K562 (cell line): ENCODE results near the gene EPHA1. TPM values are rescaled to one million over a fixed set of nuclear protein-coding genes. Genes with fewer than 3 reads are reported as not detected.

ENCODE experiments used
- CBFA2T2 ChIP-seq: fragments of 450-650 bp; conservative IDR thresholded peaks from 2 replicates; pipeline ENCODE4 v1.6.1; 2017; ENCODE audit warnings: mild to moderate bottlenecking
- CEBPB ChIP-seq: fragments of 450-650 bp; IDR thresholded peaks from 2 replicates; pipeline ENCODE4 v1.6.1; 2016; ENCODE audit warnings: missing genetic modification characterization, missing compliant biosample characterization
- CHCHD3 ChIP-seq: fragments of 250-450 bp; sonication (Bioruptor Pico); IDR thresholded peaks from 2 replicates; pipeline ENCODE4 v2.1.2; 2022; ENCODE audit warnings: mild to moderate bottlenecking
- FIP1L1 ChIP-seq: fragments of 200-400 bp; formaldehyde crosslinking; IDR thresholded peaks from 2 replicates; pipeline ENCODE4 v1.6.1; 2018; ENCODE audit warnings: mild to moderate bottlenecking, low read depth, low read length; ENCODE audit not compliant: poor library complexity, severe bottlenecking
- LCOR ChIP-seq: sonication (generic); formaldehyde crosslinking; IDR thresholded peaks from 2 replicates; pipeline ENCODE4 v1.8.0; 2022; ENCODE audit warnings: mild to moderate bottlenecking, missing genetic modification reagents
- SIN3A ChIP-seq, 2 experiments: fragments of 150-350 bp in 1 of 2; IDR thresholded peaks; 2 replicates each; pipeline ENCODE4 v1.6.1; 2011 to 2016; ENCODE audit warnings: borderline replicate concordance in 2 of 2, low read depth in 2 of 2, low read length in 2 of 2, mild to moderate bottlenecking in 2 of 2, moderate library complexity in 2 of 2; ENCODE audit not compliant: control insufficient read depth in 1 of 2
- SMAD1 ChIP-seq: fragments of 150-350 bp; IDR thresholded peaks from 2 replicates; pipeline ENCODE4 v1.6.1; 2014; ENCODE audit warnings: low read length, low read depth; ENCODE audit not compliant: partially characterized antibody
- ZBTB1 ChIP-seq: sonication (generic); formaldehyde crosslinking; IDR thresholded peaks from 2 replicates; pipeline ENCODE4 v1.8.1; 2023; ENCODE audit warnings: missing genetic modification reagents, low read depth, mild to moderate bottlenecking, borderline replicate concordance
- ZBTB5 ChIP-seq: fragments of 450-650 bp; IDR thresholded peaks from 2 replicates; pipeline ENCODE4 v1.6.1; 2017; ENCODE audit warnings: antibody characterized with exemption
- ZEB2 ChIP-seq: fragments of 450-650 bp; IDR thresholded peaks from 2 replicates; pipeline ENCODE4 v1.6.1; 2016
- ZFP1 ChIP-seq: fragments of 450-650 bp; formaldehyde crosslinking; IDR thresholded peaks from 2 replicates; pipeline ENCODE4 v1.4.0; 2020; ENCODE audit warnings: mild to moderate bottlenecking, mixed read lengths
- ZNF518B ChIP-seq: fragments of 250-450 bp; sonication (Bioruptor Pico); IDR thresholded peaks from 2 replicates; pipeline ENCODE4 v1.5.0; 2021; ENCODE audit warnings: mild to moderate bottlenecking, moderate library complexity
- ZNF57 ChIP-seq: fragments of 450-650 bp; formaldehyde crosslinking; IDR thresholded peaks from 2 replicates; pipeline ENCODE4 v1.4.0; 2020; ENCODE audit warnings: mild to moderate bottlenecking, moderate library complexity
- polyA plus RNA-seq, 8 experiments: library from polyadenylated mRNA; depleted of rRNA in 4 of 8; stranded (reverse) in 5 of 8; unstranded in 3 of 8; fragments of >200 nt; fragmentation: Nextera tagmentation in 2 of 8; fragmentation: Illumina TruSeq in 1 of 8; extraction: Ambion mirVana in 2 of 8; extraction: Trizol in 1 of 8; gene quantifications; 2 replicates each; pipeline versions ENCODE4 v1.2.1 to v1.2.3, GENCODE V29; 2011 to 2014; ENCODE audit warnings: inconsistent platforms in 1 of 8, missing spikeins in 1 of 8
- total RNA-seq, 7 experiments: library from RNA; depleted of rRNA in 6 of 7; stranded (reverse); fragments of >200 nt in 6 of 7; fragmentation: Illumina TruSeq in 2 of 7; extraction: Trizol in 2 of 7; gene quantifications; 2 replicates each; pipeline versions ENCODE4 v1.2.1 to v1.2.3, GENCODE V29; 2011 to 2021; ENCODE audit warnings: low replicate concordance in 1 of 7
- TF ChIP-seq, protein P1 (sequence below): IDR thresholded peaks from 2 replicates; pipeline ENCODE4 v1.6.1; 2016; ENCODE audit warnings: missing genetic modification characterization, missing compliant biosample characterization
- TF ChIP-seq, protein P2 (sequence below), 3 experiments: fragments of 200-800 bp in 1 of 3; fragments of 250-450 bp in 1 of 3; fragments of 450-650 bp in 1 of 3; sonication (Bioruptor Pico) in 1 of 3; sonication (Bioruptor generic) in 1 of 3; formaldehyde crosslinking in 1 of 3; IDR thresholded peaks; 2 replicates each; pipeline versions ENCODE4 v1.6.1 to v1.8.0; 2016 to 2022; ENCODE audit warnings: mild to moderate bottlenecking in 2 of 3, missing genetic modification characterization in 2 of 3, missing compliant biosample characterization in 1 of 3, moderate library complexity in 1 of 3
- TF ChIP-seq, protein P3 (sequence below): fragments of 450-650 bp; IDR thresholded peaks from 2 replicates; pipeline ENCODE4 v1.6.1; 2016

Gene EPHA1
- total and polyA plus RNA-seq, 9 of the 15 experiments (the other 6 are each of a cell fraction or from before 2014, with no cell fraction given), result 0.22 to 0.57 (median 0.32) TPM; not detected in 6

- TF ChIP-seq, protein P1, sequence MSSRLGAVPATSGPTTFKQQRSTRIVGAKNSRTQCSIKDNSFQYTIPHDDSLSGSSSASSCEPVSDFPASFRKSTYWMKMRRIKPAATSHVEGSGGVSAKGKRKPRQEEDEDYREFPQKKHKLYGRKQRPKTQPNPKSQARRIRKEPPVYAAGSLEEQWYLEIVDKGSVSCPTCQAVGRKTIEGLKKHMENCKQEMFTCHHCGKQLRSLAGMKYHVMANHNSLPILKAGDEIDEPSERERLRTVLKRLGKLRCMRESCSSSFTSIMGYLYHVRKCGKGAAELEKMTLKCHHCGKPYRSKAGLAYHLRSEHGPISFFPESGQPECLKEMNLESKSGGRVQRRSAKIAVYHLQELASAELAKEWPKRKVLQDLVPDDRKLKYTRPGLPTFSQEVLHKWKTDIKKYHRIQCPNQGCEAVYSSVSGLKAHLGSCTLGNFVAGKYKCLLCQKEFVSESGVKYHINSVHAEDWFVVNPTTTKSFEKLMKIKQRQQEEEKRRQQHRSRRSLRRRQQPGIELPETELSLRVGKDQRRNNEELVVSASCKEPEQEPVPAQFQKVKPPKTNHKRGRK (tag), result peak; percentile 64; the same call in 1 of the 2 replicates
- TF ChIP-seq CHCHD3 (CRISPR knock-in tag) (no peak), ZNF518B (CRISPR knock-in tag) (no peak), CEBPB (no peak), ZBTB5 (peak; percentile 93), ZFP1 (CRISPR knock-in tag) (no peak), ZBTB1 (no peak), FIP1L1 (no peak), ZEB2 (no peak), SMAD1 (no peak), SIN3A (IDR thresholded peaks at IDR 0.05; ENCODE audit: borderline replicate concordance in 2 of 2, control insufficient read depth in 1 of 2, low read depth in 2 of 2, low read length in 2 of 2) (0 out of 4 replicates have a peak, but pooled peaks of 1 of the 2 experiments have one; percentile 18), LCOR (CRISPR knock-in tag) (peak; percentile 67; the same call in 1 of the 2 replicates), CBFA2T2 (no peak), ZNF57 (CRISPR knock-in tag) (no peak)
- TF ChIP-seq, protein P2, sequence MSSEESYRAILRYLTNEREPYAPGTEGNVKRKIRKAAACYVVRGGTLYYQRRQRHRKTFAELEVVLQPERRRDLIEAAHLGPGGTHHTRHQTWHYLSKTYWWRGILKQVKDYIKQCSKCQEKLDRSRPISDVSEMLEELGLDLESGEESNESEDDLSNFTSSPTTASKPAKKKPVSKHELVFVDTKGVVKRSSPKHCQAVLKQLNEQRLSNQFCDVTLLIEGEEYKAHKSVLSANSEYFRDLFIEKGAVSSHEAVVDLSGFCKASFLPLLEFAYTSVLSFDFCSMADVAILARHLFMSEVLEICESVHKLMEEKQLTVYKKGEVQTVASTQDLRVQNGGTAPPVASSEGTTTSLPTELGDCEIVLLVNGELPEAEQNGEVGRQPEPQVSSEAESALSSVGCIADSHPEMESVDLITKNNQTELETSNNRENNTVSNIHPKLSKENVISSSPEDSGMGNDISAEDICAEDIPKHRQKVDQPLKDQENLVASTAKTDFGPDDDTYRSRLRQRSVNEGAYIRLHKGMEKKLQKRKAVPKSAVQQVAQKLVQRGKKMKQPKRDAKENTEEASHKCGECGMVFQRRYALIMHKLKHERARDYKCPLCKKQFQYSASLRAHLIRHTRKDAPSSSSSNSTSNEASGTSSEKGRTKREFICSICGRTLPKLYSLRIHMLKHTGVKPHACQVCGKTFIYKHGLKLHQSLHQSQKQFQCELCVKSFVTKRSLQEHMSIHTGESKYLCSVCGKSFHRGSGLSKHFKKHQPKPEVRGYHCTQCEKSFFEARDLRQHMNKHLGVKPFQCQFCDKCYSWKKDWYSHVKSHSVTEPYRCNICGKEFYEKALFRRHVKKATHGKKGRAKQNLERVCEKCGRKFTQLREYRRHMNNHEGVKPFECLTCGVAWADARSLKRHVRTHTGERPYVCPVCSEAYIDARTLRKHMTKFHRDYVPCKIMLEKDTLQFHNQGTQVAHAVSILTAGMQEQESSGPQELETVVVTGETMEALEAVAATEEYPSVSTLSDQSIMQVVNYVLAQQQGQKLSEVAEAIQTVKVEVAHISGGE (CRISPR knock-in tag; IDR thresholded peaks at IDR 0.05), result no peak
- TF ChIP-seq, protein P3, sequence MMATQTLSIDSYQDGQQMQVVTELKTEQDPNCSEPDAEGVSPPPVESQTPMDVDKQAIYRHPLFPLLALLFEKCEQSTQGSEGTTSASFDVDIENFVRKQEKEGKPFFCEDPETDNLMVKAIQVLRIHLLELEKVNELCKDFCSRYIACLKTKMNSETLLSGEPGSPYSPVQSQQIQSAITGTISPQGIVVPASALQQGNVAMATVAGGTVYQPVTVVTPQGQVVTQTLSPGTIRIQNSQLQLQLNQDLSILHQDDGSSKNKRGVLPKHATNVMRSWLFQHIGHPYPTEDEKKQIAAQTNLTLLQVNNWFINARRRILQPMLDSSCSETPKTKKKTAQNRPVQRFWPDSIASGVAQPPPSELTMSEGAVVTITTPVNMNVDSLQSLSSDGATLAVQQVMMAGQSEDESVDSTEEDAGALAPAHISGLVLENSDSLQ, result no peak
These were observed 28.4 kb downstream of the EPHA1 start (continued) for GRCh38 chr7:143380260-143380645.
